ENCODE data around the gene TARP.
A peak's percentile ranks its signal among the peaks of the same experiment; 100 is the strongest.
"Not testable (repeated sequence)": the region's sequence is repeated elsewhere in the genome, so short reads cannot be mapped to it uniquely, and the experiment has no call there.

TARP gene

DNA sequence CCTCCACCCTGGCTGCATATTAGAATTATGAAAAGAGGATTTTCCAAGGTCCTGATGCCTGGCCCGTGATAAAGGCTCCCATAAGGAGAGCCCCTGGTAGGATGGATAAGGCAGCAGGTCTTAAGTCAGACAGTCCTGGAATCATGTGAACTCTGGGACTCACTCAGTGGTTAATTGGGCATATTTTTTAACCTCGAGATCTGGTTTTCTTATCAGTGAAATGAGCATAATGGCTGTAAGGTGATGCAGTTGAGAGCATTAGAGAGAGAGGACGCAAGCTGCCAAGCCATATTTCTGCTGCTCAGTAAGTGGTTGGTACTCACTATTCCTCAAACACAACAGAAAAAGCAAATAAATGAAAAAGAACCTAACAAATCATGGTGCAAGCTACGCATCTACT is 37.8 kb downstream of the TARP start:
- ATAC-seq (no peak), DNase-seq (no peak)
- Histone ChIP-seq H3K9me3 (no peaks in the 10 kb centered on the region), H3K4me3 (no peak overlapping the region), H3K4me1 (peaks cover 0 to 27% of the 10 kb centered on the region in 2 donors), H3K27ac (no peak overlapping the region), H3K36me3 (peaks cover 0 to 2% of the 10 kb centered on the region in 2 donors), H3K27me3 (no peaks in the 10 kb centered on the region)
- TF ChIP-seq, protein P1, sequence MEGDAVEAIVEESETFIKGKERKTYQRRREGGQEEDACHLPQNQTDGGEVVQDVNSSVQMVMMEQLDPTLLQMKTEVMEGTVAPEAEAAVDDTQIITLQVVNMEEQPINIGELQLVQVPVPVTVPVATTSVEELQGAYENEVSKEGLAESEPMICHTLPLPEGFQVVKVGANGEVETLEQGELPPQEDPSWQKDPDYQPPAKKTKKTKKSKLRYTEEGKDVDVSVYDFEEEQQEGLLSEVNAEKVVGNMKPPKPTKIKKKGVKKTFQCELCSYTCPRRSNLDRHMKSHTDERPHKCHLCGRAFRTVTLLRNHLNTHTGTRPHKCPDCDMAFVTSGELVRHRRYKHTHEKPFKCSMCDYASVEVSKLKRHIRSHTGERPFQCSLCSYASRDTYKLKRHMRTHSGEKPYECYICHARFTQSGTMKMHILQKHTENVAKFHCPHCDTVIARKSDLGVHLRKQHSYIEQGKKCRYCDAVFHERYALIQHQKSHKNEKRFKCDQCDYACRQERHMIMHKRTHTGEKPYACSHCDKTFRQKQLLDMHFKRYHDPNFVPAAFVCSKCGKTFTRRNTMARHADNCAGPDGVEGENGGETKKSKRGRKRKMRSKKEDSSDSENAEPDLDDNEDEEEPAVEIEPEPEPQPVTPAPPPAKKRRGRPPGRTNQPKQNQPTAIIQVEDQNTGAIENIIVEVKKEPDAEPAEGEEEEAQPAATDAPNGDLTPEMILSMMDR (IDR thresholded peaks at IDR 0.05): no peak
- intact Hi-C loops (cut with DNase I): no loop called here

DNA sequence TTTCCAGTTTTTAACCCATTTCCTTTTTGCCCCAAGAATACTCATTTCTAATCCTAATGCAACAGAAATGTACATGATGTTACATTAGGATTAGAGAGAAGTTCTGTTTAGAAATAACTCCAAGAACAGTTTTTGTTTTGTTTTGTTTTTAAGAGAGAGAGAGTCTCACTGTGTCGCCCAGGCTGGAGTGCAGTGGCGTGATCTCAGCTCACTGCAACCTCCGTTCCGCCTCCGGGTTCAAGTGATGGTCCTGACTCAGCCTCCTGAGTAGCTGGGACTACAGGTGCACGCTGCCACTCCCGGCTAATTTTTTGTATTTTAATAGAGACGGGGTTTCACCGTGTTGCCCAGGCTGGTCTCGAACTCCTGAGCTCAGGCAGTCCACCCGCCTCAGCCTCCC is 38.7 kb downstream of the TARP start:
- H3K27me3 ChIP-seq; H3K4me3 ChIP-seq; H3K9me3 ChIP-seq; H3K27ac ChIP-seq; DNase-seq; ATAC-seq; intact Hi-C loops (cut with DNase I): not testable (repeated sequence)
- Histone ChIP-seq H3K4me1 (peaks cover 0 to 34% of the 10 kb centered on the region in 2 donors), H3K36me3 (peaks cover 0 to 11% of the 10 kb centered on the region in 2 donors)

DNA sequence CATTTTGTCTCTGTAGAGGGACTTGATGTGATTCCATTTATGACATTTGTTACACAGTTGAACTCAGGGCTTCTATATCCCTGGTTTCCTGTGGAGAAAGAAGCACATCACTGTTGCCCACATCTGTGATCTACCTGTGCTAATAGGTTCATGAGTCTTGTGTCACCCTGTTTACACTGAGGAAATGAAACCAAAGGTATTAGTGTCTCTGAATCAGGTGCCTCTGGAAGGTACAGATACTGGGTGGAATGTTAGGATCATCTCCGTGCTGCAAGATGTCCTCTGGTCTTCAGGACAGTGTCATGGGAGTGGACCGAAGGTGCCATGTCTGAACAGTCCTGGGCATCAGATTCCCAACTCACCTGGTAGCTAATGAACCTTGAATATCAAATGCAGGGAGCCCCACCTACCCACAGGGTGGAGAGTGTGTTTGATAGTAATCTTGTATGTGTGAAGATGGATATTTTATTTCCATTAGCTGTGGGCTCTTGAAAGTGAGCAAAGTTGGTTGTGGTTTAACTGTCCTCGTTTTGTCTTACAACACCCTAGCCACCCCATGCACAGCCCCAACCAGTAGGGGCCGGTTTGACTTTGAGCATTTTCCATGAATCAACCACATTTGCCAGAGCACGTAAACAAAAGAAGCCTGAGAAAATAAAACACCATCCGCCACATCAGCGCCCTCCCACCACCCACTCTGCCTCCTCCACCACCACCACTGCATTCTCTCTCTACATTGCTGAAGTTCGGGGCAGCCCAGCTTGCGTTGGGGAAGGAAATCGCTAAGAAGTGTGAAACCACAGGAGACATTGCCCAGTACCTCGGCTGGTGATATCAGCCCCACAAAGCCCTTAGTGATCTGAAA is 40.7 kb downstream of the TARP start:
- H3K27me3 ChIP-seq: no peaks in the 10 kb centered on the region
- peaks cover 0 to 27% of the 10 kb centered on the region in 2 donors for H3K36me3 ChIP-seq
- TF ChIP-seq, protein P1 (IDR thresholded peaks at IDR 0.05): peak in 1 of 2 donors; percentile 10
- no peak overlapping the region for H3K4me3 ChIP-seq
- DNase-seq: peak in 2 of 4 donors; percentile 53 to 63
- peak overlapping the region in 1 of 2 donors; percentile 61 for H3K27ac ChIP-seq
- intact Hi-C loops (cut with DNase I): no loop called here
- peaks cover 0 to 34% of the 10 kb centered on the region in 2 donors for H3K4me1 ChIP-seq
- peak; percentile 62 for ATAC-seq
- H3K9me3 ChIP-seq: no peaks in the 10 kb centered on the region

DNA sequence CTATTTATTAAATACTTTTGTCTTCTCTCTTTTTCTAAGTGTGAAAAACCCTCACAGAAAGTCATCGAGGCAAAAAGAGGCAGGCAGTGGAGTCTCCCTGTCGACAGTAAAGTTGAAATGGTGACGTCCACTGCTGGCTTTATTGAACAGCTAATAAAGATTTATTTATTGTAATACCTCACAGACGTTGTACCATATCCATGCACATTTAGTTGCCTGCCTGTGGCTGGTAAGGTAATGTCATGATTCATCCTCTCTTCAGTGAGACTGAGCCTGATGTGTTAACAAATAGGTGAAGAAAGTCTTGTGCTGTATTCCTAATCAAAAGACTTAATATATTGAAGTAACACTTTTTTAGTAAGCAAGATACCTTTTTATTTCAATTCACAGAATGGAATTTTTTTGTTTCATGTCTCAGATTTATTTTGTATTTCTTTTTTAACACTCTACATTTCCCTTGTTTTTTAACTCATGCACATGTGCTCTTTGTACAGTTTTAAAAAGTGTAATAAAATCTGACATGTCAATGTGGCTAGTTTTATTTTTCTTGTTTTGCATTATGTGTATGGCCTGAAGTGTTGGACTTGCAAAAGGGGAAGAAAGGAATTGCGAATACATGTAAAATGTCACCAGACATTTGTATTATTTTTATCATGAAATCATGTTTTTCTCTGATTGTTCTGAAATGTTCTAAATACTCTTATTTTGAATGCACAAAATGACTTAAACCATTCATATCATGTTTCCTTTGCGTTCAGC is 43.4 kb downstream of the TARP start:
- TF ChIP-seq, protein P1 (IDR thresholded peaks at IDR 0.05): no peak
- Histone ChIP-seq H3K27me3 (no peaks in the 10 kb centered on the region), H3K9me3 (no peaks in the 10 kb centered on the region), H3K4me1 (peaks cover 0 to 31% of the 10 kb centered on the region in 2 donors), H3K36me3 (peaks cover 0 to 38% of the 10 kb centered on the region in 2 donors), H3K27ac (no peak overlapping the region), H3K4me3 (no peak overlapping the region)
- intact Hi-C loops (cut with DNase I): loop anchor here in 1 of 2 donors (10.0 kb wide), 1 partner anchor 105 kb away; no protein-coding TSS in a partner anchor
- no peak for ATAC-seq
- no peak for DNase-seq

DNA sequence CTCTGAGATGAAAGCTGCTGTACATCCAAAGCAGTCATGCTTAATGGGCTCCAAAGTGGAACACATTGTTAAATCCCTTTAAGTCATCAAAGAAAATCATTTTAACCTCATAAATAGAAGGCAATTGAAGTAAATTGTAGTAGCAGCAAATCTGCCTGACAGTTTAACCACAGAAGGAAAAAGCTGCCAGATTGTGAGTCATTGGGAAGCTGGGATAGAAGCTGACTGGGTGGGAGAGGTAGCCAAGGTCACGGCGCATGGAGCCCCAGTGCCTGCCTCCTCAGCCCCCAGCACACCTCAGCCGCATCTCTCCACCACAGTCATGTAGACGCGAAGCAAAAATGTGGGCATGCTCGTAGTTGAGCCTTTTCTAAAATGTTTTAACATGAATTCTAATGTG is 44.0 kb downstream of the TARP start:
- Histone ChIP-seq H3K9me3 (no peaks in the 10 kb centered on the region), H3K4me1 (peaks cover 0 to 30% of the 10 kb centered on the region in 2 donors), H3K27ac (no peak overlapping the region), H3K36me3 (peaks cover 0 to 43% of the 10 kb centered on the region in 2 donors), H3K27me3 (no peaks in the 10 kb centered on the region), H3K4me3 (no peak overlapping the region)
- ATAC-seq (no peak), DNase-seq (no peak)
- intact Hi-C loops (cut with DNase I): loop anchor here in 1 of 2 donors (10.0 kb wide), 1 partner anchor 105 kb away; no protein-coding TSS in a partner anchor
- TF ChIP-seq, protein P1 (IDR thresholded peaks at IDR 0.05): no peak

Data from left lung (tissue), 4 donors.